PC-9 (cell line): ENCODE results near the gene FBLIM1. TPM values are rescaled to one million over a fixed set of nuclear protein-coding genes. Genes with fewer than 3 reads are reported as not detected.

Experiments used
- BruUV-seq: library from RNA; stranded (reverse); fragments of 400-500 nt; replicated peaks from 2 replicates; lab custom pipeline; 2021; lab: Mats Ljungman, UMichigan
- CTCF ChIA-PET: fragments of 300-600 bp; sonication (Branson Sonifier 250); formaldehyde crosslinking; loops from one replicate; lab custom pipeline; 2022; ENCODE audit warnings: antibody characterized with exemption; lab: Charles Lee
- POLR2A ChIA-PET: fragments of 300-600 bp; sonication (Branson Sonifier 250); formaldehyde crosslinking; loops from one replicate; lab custom pipeline; 2022; ENCODE audit warnings: antibody characterized with exemption; ENCODE audit not compliant: unreplicated experiment; lab: Charles Lee
- DNase-seq, 2 experiments: peaks; one replicate each; pipeline versions ENCODE4 v3.0.0 to v3.0.0-alpha.2; 2015 to 2022; ENCODE audit warnings: mixed read lengths in 1 of 2
- H2AFZ ChIP-seq: fragments of 200-600 bp; sonication (generic); 2 replicates; pipeline ENCODE4 v1.8.1; 2017; ENCODE audit warnings: antibody characterized with exemption
- H3F3A ChIP-seq: fragments of 200-600 bp; sonication (generic); 2 replicates; pipeline ENCODE4 v1.8.1; 2017; ENCODE audit warnings: antibody characterized with exemption, mild to moderate bottlenecking, low read depth; ENCODE audit not compliant: insufficient read depth
- H3K27ac ChIP-seq: fragments of 200-600 bp; sonication (generic); 2 replicates; pipeline ENCODE4 v1.6.1; 2016; ENCODE audit warnings: mixed run types
- H3K27me3 ChIP-seq: fragments of 200-600 bp; sonication (generic); 2 replicates; pipeline ENCODE4 v1.6.1; 2016; ENCODE audit warnings: low read depth, mixed run types; ENCODE audit not compliant: insufficient read depth
- H3K36me3 ChIP-seq: fragments of 200-600 bp; sonication (generic); 2 replicates; pipeline ENCODE4 v1.6.1; 2016; ENCODE audit warnings: low read depth, mixed run types
- H3K4me1 ChIP-seq: fragments of 200-600 bp; sonication (generic); replicated peaks from 2 replicates; pipeline ENCODE4 v1.6.1; 2016; ENCODE audit warnings: mixed run types; ENCODE audit not compliant: insufficient read depth
- H3K4me2 ChIP-seq: fragments of 200-600 bp; sonication (generic); 2 replicates; pipeline ENCODE4 v1.6.1; 2017; ENCODE audit warnings: mixed run types
- H3K4me3 ChIP-seq: fragments of 200-600 bp; sonication (generic); 2 replicates; pipeline ENCODE4 v1.6.1; 2016; ENCODE audit warnings: mixed run types
- H3K79me2 ChIP-seq: fragments of 200-600 bp; sonication (generic); 2 replicates; pipeline ENCODE4 v1.6.1; 2017; ENCODE audit warnings: low read depth, mixed run types
- H3K9me2 ChIP-seq: fragments of 200-600 bp; sonication (generic); 2 replicates; pipeline ENCODE4 v1.8.1; 2017; ENCODE audit warnings: mild to moderate bottlenecking; ENCODE audit not compliant: insufficient read depth
- H3K9me3 ChIP-seq: fragments of 200-600 bp; sonication (generic); 2 replicates; pipeline ENCODE4 v1.8.1; 2016; ENCODE audit warnings: low read depth; ENCODE audit not compliant: insufficient read depth
- H4K20me1 ChIP-seq: fragments of 200-600 bp; sonication (generic); 2 replicates; pipeline ENCODE4 v1.8.1; 2017; ENCODE audit not compliant: insufficient read depth
- EZH2 ChIP-seq: fragments of 200-600 bp; sonication (generic); IDR thresholded peaks from 2 replicates; pipeline ENCODE4 v1.8.0; 2017; ENCODE audit warnings: antibody characterized with exemption, low read depth
- intact Hi-C: fragments of 100-400 bp; cut with micrococcal nuclease; formaldehyde crosslinking; loops from one replicate; pipeline ENCODE4 v1.10.0; 2022; ENCODE audit not compliant: unreplicated experiment
- total RNA-seq: library from RNA; stranded (reverse); gene quantifications from 2 replicates; pipeline ENCODE4 v1.2.3, GENCODE V29; 2021
- TF ChIP-seq, protein P1 (sequence below): fragments of 200-600 bp; sonication (generic); conservative IDR thresholded peaks from 2 replicates; pipeline ENCODE4 v1.6.1; 2017; ENCODE audit warnings: mixed run types, antibody characterized with exemption, mild to moderate bottlenecking, moderate library complexity

FBLIM1 gene
- total RNA-seq, 1 experiment from 2014 or later = 57.2 TPM

DNA sequence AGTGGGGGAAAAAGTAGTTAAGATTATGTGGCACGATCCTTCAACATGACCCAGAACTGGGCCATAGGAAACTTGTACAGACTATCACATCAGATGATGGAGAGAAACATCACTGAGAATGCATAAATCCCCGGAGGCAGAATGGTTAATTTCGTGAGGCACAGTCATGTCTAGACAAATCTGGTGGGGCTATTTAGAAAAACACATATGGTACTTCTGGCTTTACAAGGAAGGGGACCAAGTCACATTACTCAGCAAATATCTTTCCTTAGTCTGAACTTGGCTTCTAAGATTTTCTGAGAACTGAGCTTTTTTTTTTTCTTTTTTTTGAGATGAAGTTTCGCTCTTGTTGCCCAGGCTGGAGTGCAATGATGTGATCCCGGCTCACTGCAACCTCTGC lies 58.1 kb downstream of the FBLIM1 start:
- no peaks in the 10 kb centered on the region for H3K9me2 ChIP-seq
- H4K20me1 ChIP-seq = no peaks in the 10 kb centered on the region
- H3K27ac ChIP-seq = no peak overlapping the region
- POLR2A ChIA-PET = interaction anchor here (0.6 kb wide), 1 partner anchor 18 kb away, joined by 4 read pairs; no protein-coding TSS in a partner anchor
- H3K79me2 ChIP-seq = no peaks in the 10 kb centered on the region
- TF ChIP-seq, protein P1, sequence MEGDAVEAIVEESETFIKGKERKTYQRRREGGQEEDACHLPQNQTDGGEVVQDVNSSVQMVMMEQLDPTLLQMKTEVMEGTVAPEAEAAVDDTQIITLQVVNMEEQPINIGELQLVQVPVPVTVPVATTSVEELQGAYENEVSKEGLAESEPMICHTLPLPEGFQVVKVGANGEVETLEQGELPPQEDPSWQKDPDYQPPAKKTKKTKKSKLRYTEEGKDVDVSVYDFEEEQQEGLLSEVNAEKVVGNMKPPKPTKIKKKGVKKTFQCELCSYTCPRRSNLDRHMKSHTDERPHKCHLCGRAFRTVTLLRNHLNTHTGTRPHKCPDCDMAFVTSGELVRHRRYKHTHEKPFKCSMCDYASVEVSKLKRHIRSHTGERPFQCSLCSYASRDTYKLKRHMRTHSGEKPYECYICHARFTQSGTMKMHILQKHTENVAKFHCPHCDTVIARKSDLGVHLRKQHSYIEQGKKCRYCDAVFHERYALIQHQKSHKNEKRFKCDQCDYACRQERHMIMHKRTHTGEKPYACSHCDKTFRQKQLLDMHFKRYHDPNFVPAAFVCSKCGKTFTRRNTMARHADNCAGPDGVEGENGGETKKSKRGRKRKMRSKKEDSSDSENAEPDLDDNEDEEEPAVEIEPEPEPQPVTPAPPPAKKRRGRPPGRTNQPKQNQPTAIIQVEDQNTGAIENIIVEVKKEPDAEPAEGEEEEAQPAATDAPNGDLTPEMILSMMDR = no peak
- TF ChIP-seq EZH2 = no peak
- no peaks in the 10 kb centered on the region for H3K9me3 ChIP-seq
- no peak overlapping the region for H3K4me2 ChIP-seq
- no TSS peak for BruUV-seq
- intact Hi-C loops = no loop called here
- no peak overlapping the region for H3K4me3 ChIP-seq
- H3K36me3 ChIP-seq = no peaks in the 10 kb centered on the region
- CTCF ChIA-PET = interaction anchor here (1.2 kb wide), 1 partner anchor 59 kb away, joined by 3 read pairs; no protein-coding TSS in a partner anchor
- H3K4me1 ChIP-seq = no peaks in the 10 kb centered on the region
- no peak for DNase-seq
- H3F3A ChIP-seq = peaks cover 4% of the 10 kb centered on the region; the same call in 1 of the 2 replicates
- no peaks in the 10 kb centered on the region for H3K27me3 ChIP-seq
- H2AFZ ChIP-seq = no peak overlapping the region

DNA sequence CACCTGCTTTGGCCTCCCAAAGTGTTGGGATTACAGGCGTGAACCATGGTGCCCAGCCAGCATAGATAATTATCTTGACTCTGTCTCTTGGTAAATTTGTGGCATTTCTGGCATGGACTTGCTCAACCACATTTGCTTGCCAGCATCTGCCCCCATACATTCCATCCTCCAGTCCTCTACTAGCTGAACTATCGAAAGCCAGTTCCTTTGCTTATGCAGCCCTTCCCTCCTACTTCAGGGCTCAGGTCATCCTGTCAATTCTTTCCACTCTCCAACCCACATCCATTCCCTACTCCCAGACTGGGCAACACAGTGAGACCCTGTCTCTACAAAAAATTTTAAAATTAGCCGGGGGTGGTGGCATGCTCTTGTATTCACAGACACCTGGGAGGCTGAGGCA lies 61.9 kb downstream of the FBLIM1 start:
- BruUV-seq = no TSS peak
- peak; percentile 64 to 75 for DNase-seq
- Histone ChIP-seq H3F3A (peaks cover 4% of the 10 kb centered on the region; the same call in 1 of the 2 replicates), H2AFZ (no peak overlapping the region), H3K4me1 (no peaks in the 10 kb centered on the region), H4K20me1 (no peaks in the 10 kb centered on the region), H3K27ac (0 out of 2 replicates have a peak overlapping the region, but pooled peaks have one; percentile 19), H3K27me3 (no peaks in the 10 kb centered on the region), H3K4me2 (no peak overlapping the region), H3K36me3 (no peaks in the 10 kb centered on the region), H3K9me3 (no peaks in the 10 kb centered on the region), H3K79me2 (no peaks in the 10 kb centered on the region), H3K4me3 (no peak overlapping the region), H3K9me2 (no peaks in the 10 kb centered on the region)
- TF ChIP-seq, protein P1 = no peak
- no peak for TF ChIP-seq EZH2
- CTCF ChIA-PET = no interaction called here
- POLR2A ChIA-PET = interaction anchor here (0.6 to 0.7 kb wide), 3 partner anchors 9 to 27 kb away, joined by 5 to 8 read pairs (median 5); partner anchors contain the start of gene SPEN
- intact Hi-C loops = loop anchor here (1.0 kb wide), 1 partner anchor 20 kb away; no protein-coding TSS in a partner anchor

DNA sequence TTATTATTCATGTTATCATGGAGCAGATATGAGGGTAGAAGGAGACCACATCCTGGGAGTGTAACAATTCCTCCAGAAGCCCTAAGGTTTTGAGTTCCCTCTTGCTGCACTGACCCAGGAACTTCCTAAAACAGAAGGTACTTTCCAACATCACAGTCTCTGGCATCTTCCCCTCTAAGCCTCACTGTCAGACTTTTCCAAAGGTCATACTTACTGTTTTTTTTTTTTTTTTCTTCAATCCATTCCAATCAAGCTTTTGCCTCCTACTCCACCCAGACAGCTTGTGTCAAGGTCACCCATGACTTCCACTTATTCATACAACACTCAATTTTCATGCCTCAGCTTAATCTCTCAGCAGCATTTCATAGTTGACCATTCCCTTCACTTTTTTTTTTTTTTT lies 67.2 kb downstream of the FBLIM1 start:
- ChIA-PET CTCF (interaction anchor here (0.6 to 0.7 kb wide), 4 partner anchors 24 to 501 kb away, joined by 4 to 7 read pairs (median 5); no protein-coding TSS in a partner anchor), POLR2A (interaction anchor here (0.6 kb wide), 1 partner anchor 798 kb away, joined by 7 read pairs; no protein-coding TSS in a partner anchor)
- intact Hi-C loops = no loop called here

More for the DNA sequence above, 67.2 kb downstream of the FBLIM1 start:
- no peaks in the 10 kb centered on the region for H4K20me1 ChIP-seq
- no peak overlapping the region for H3K4me3 ChIP-seq
- H3K36me3 ChIP-seq = no peaks in the 10 kb centered on the region
- no peak overlapping the region for H3K27ac ChIP-seq
- H3K9me2 ChIP-seq = no peaks in the 10 kb centered on the region
- TF ChIP-seq, protein P1 = no peak
- no peak for TF ChIP-seq EZH2
- H3K79me2 ChIP-seq = no peaks in the 10 kb centered on the region
- peaks cover 21% of the 10 kb centered on the region; the same call in 1 of the 2 replicates for H3F3A ChIP-seq
- H3K4me1 ChIP-seq = peaks cover 10% of the 10 kb centered on the region
- H2AFZ ChIP-seq = no peak overlapping the region
- H3K9me3 ChIP-seq = no peaks in the 10 kb centered on the region
- no TSS peak for BruUV-seq
- no peaks in the 10 kb centered on the region for H3K27me3 ChIP-seq
- no peak overlapping the region for H3K4me2 ChIP-seq
- DNase-seq = no peak
